ENCODE measurements around the gene DCAF7.

DCAF7 gene

GRCh38 chr17:63525190-63525946 is 24.9 kb upstream of the DCAF7 start:
- no peak for DNase-seq

DNA sequence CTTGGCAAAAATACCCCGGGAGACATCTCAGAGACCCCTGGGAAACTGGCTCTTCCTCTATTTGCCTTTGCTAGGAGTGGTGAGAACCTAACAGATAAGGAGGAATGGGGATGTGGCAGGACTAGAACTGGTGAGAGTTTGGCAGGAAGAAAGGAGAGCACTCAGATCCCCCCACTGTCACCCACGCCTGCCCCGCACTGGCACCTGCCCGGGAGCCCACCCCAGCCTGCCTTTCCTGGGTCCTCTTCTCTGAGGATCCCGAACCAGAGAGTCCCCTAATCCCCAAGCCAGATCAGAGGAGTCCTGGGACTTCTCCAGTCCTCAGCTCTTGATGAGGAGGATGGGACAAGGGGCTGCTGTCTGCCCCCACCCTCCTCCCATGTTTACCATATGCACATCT is 23.4 kb upstream of the DCAF7 start:
- DNase-seq, result no peak

GRCh38 chr17:63528183-63528582 is 22.1 kb upstream of the DCAF7 start:
- no peak for DNase-seq

- no peak for DNase-seq
Observed at GRCh38 chr17:63529711-63530556, 20.3 kb upstream of the DCAF7 start.

- no peak for DNase-seq
Observed at GRCh38 chr17:63530557-63531021, 19.7 kb upstream of the DCAF7 start.

GRCh38 chr17:63531022-63531965 is 19.0 kb upstream of the DCAF7 start:
- no peak for DNase-seq

DNA sequence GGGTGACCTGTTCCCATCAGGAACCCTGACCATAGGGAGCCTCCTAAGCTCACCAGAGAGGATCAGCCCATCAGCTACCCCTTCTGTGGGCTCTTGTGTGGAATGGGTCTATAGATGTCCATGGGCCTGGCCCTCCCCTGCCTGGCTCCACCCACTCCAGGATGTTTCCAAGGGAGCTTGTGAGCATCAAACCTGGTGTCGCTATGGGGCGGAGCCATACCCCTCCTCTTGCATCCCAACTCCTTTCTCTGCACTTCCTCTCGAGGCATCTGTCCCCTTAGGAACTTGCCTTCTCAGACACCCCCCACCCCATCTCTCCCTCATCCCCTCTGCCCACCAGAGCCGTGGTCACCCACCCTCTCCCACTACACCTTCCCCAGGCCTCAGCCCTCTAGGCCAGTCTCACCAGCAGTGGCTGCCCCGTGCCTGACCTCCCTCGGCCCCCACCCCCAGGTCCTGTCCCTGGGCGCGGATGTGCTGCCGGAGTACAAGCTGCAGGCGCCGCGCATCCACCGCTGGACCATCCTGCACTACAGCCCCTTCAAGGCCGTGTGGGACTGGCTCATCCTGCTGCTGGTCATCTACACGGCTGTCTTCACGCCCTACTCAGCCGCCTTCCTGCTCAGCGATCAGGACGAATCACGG is 16.7 kb upstream of the DCAF7 start:
- DNase-seq, result no peak

GRCh38 chr17:63534078-63534570 is 16.2 kb upstream of the DCAF7 start:
- no peak for DNase-seq

DNA sequence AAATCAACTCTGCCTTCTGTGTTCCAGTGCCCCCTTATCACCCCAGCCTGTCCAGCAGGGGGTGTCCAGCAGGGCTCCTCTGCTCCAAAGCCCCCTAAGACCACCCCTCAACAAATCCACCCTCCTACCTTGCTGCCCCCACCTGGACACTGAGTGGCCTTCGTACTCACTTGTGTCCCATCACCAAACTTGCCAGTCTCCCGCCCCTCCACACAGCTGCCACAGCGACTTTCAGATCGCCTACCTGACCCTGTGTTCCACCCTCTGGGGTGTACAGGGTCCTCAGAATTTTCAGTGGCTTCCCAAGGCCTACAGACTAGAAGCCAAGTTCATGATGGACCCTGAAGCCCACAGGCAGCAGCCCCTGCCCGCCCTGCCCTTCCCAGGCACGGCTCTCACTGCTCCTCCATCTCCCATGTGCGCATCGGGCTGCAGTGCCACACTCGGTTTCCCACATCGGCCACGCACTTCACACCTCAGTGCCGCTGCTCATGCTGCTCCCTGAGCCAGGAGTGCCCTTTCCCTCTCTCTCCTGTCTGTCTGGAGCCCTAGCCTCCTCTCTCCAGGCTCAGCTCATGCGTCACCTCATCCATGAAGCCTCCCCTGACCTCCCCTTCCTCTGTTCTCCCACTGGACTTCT is 15.3 kb upstream of the DCAF7 start:
- no peak for DNase-seq

GRCh38 chr17:63535640-63536039 is 14.6 kb upstream of the DCAF7 start:
- no peak for DNase-seq

- DNase-seq, result no peak
Observed at GRCh38 chr17:63537001-63537400, 13.3 kb upstream of the DCAF7 start.

DNA sequence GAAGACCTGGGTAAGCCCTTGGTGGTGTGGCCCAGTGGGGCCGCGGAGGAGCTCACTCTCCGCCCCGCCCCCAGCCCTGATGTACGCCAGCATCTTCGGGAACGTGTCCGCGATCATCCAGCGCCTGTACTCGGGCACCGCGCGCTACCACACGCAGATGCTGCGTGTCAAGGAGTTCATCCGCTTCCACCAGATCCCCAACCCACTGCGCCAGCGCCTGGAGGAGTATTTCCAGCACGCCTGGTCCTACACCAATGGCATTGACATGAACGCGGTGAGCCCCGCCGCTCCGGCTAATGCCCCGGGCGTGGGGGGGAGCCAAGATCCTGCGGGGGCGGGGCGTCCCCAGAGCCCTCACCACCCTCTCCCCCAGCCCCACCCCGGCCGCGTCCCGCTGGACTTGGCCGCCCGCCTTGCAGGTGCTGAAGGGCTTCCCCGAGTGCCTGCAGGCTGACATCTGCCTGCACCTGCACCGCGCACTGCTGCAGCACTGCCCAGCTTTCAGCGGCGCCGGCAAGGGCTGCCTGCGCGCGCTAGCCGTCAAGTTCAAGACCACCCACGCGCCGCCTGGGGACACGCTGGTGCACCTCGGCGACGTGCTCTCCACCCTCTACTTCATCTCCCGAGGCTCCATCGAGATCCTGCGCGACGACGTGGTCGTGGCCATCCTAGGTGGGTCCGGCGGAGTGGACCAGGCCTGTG is 12.1 kb upstream of the DCAF7 start:
- peak; percentile 70 for DNase-seq

DNA sequence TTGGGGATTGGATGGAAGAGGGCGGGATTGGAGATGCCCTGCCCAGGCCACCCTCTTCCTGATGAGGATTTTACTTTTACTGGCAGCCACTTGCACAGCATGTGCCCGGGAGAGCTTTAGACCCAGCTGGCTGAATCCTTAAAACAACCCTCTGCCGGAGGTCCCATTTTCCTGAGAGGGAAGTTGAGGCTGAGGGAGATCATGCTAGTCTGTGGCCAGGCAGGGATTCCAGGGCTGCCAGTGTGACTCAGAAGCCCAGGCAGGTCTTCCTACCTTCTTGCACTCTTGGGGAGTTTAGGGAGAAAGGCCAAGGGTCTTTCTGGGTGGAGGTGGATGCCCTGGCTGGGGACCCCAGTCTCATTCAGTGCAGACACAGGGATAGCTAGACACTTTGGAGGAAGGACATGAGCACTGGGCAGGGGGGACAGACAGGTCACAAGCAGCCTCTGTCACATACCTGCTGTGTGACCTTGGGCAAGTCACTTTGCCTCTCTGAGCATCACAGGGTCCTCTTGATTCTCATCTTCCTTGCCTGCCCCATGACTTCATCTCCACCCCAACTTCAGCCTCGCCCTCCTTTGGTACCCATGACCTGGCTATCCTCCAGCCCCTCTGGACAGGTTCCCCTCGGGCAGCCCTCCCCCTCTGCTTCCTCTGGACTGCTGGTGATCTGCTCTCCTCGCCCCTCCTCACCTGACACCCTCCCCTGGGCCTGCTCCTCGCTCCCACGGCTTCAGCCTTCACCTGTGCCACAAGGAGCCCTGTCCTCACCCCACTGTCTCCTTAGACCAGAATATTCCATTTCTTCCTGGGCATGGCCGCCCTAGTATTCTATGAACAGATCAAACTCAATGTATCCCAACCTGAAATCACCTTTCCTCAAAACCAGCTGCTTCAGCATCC is 11.3 kb upstream of the DCAF7 start:
- DNase-seq, result no peak

- DNase-seq, result no peak
Observed at GRCh38 chr17:63540590-63540989, 9.7 kb upstream of the DCAF7 start.

- no peak for DNase-seq
Observed at GRCh38 chr17:63542218-63542545, 8.1 kb upstream of the DCAF7 start.

DNA sequence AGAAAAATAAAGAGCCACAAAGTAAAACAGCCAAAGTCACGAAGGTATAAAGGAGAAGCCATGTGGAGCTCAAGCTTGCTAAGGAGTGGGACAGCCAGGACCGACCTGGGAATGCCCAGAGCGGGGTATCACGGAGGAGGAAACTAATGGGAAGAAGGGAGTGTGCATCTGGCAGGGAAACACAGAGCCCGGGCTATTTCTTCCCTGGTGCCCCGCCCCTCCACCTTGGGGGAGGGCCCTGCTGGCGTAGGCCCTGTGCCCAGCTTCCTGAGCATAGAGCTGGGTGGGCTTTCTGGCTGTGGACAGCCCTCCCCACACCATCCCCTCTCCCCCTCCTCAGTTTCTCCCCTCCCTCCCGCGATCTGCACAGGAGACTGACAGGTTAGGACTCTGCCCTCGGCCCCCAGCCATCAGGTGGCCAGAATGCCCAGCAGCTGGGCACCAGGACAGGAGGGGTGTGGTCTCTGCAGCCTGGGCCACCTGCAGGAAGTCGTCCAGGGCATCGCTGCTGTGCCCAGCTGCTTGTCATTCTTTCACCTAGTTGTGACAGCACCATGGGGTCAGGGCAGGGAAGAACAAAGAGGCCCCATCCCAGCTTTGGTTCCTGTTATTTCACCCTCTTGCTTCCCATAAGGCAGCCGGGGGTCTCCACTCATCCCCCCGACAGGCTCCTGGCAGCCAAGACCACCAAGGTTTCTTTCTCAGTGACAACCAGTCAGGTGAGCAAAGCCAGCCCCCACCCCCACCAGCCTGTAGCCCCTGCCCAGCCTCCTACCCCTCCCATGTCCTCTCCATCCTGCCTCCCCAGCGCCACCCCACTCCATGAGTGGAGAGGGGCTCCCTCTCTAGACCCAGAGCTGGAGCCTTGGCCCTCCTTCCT is 7.1 kb upstream of the DCAF7 start:
- DNase-seq, result no peak

GRCh38 chr17:63543822-63544420 is 6.4 kb upstream of the DCAF7 start:
- DNase-seq, result no peak

DNA sequence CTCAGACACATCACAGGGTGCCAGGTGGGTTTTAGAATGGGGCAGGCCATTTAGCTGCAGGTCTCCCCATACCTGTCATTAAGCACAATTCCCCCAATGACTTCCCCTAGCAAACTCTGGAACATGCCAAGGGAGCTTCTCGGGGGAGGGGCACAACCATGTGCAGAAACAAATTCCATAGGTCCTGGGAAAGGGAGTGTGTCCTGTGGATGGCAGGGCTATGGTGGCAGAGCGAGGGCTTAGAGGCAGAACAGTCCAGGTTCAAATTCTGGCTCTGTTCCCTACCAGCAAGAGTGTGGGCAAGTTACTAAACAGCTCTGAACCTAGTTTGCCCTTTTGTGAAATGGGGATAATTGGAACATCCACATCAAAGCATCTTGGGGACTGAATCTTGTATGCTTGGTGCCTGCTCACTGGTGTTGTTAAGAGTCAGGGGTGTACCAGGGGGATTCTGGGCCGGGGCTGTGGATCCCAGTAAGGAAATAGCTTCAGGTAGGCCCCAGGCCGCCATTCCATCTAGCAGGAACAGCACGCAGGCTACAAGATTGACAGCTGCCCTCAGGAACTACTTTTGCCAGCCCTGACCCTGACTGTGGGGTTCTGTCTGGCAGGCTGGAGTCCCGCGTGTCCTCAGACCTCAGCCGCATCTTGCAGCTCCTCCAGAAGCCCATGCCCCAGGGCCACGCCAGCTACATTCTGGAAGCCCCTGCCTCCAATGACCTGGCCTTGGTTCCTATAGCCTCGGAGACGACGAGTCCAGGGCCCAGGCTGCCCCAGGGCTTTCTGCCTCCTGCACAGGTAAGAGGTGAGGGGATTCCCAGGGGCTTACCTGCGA is 5.6 kb upstream of the DCAF7 start:
- DNase-seq, result no peak
